ENCODE measurements around the gene DOCK3.
"Not testable (repeated sequence)": the region's sequence is repeated elsewhere in the genome, so short reads cannot be mapped to it uniquely, and the experiment has no call there.

DOCK3 gene

GRCh38 chr3:50652709-50653108, 22.0 kb upstream of the DOCK3 start:
- no peak for DNase-seq

GRCh38 chr3:50653937-50654595, 20.7 kb upstream of the DOCK3 start:
- no peak for DNase-seq

GRCh38 chr3:50655009-50655830, 19.5 kb upstream of the DOCK3 start:
- no peak for DNase-seq

- no peak for DNase-seq
These were observed 18.1 kb upstream of the DOCK3 start for GRCh38 chr3:50656417-50657195.

GRCh38 chr3:50657407-50657806, 17.3 kb upstream of the DOCK3 start:
- DNase-seq = no peak

GRCh38 chr3:50657816-50658215, 16.9 kb upstream of the DOCK3 start:
- no peak for DNase-seq

GRCh38 chr3:50658416-50658815, 16.3 kb upstream of the DOCK3 start:
- DNase-seq = no peak

GRCh38 chr3:50658831-50659230, 15.9 kb upstream of the DOCK3 start:
- no peak for DNase-seq

GRCh38 chr3:50660386-50660785, 14.3 kb upstream of the DOCK3 start:
- DNase-seq = no peak

GRCh38 chr3:50661321-50661837, 13.3 kb upstream of the DOCK3 start:
- DNase-seq = no peak

- no peak for DNase-seq
These were observed 12.3 kb upstream of the DOCK3 start for GRCh38 chr3:50662408-50662807.

GRCh38 chr3:50665081-50665840, 9.5 kb upstream of the DOCK3 start:
- DNase-seq = no peak

GRCh38 chr3:50665841-50666115, 8.9 kb upstream of the DOCK3 start:
- DNase-seq = not testable (repeated sequence)

- peak; percentile 22 for DNase-seq
These were observed 7.9 kb upstream of the DOCK3 start for GRCh38 chr3:50666837-50667236.

- peak; percentile 89 for DNase-seq
These were observed 3.4 kb upstream of the DOCK3 start for GRCh38 chr3:50671331-50671730.

GRCh38 chr3:50672656-50673055, 2.1 kb upstream of the DOCK3 start:
- no peak for DNase-seq

- DNase-seq = no peak
These were observed 796 bp upstream of the DOCK3 start for GRCh38 chr3:50673931-50674330.

- no peak for DNase-seq
These were observed 678 bp downstream of the DOCK3 start for GRCh38 chr3:50675179-50676030.

GRCh38 chr3:50676031-50676705, 1.4 kb downstream of the DOCK3 start:
- no peak for DNase-seq

GRCh38 chr3:50687127-50687751, 12.5 kb downstream of the DOCK3 start:
- no peak for DNase-seq

GRCh38 chr3:50687916-50688315, 13.2 kb downstream of the DOCK3 start:
- no peak for DNase-seq
